Measurements from ENCODE around the gene CAMTA1.

The CAMTA1 gene

DNA sequence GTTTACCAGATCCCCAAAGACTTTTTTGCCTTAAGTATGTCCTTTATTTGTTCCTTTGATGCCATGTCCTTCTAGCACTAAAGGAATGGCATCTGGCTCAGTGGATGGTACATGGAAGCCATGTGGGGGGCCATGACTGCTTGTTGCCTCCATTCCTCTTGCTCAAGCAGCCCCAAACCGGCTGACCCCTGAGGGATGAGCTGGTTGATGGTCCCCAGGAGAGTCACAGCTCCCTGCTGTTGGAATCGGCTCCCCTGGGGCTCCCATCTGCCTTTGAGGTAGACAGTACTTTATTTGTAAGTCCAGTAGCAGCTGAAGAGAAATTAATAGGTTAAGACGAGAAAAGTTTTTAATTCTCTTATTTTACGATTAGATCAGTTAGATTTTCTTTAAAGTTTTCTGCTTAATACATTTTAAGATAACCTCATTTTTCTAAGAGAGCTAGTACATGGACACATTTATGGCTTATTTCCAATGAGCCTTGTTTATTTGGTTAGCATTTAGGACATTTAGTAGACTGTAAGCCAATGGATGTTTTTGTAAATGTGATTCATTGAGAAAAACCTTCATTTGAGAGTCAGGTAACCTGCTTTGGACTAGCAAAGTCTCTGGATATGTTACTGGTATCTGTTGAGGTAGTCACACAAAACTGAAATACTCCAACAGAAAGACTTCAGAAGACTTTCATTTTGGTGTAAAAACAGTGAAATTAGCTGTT lies 88.2 kb downstream of the CAMTA1 start:
- DNase-seq (ENCODE audit: low spot score) (no peak), FAIRE-seq (no peak)

DNA sequence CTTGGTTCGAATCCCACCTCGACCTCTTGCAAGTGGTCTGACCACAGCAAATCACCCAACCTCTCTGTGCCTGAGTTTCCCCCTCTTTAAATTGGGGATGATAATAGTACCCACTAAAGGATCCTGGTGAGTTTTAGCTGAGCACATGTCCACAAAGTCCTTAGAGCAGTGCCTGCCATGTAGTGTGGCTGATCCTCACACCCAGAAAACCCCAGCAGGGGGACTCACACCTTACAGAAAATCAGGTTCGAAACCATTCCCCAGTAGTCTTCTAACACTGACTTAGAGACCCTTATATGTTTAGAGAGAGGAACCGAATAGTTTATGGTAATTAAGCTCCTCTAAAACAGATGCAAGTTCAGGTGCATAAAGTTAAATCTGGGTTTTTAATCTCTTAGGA lies 89.0 kb downstream of the CAMTA1 start:
- FAIRE-seq = no peak
- DNase-seq (ENCODE audit: low spot score) = no peak

GRCh38 chr1:6880951-6881690 lies 95.9 kb downstream of the CAMTA1 start:
- no peak for DNase-seq (ENCODE audit: low spot score)
- FAIRE-seq = no peak

- DNase-seq (ENCODE audit: low spot score) = no peak
- FAIRE-seq = no peak
Measured at GRCh38 chr1:6882414-6882813, 97.2 kb downstream of the CAMTA1 start.

GRCh38 chr1:6884652-6885153 lies 99.4 kb downstream of the CAMTA1 start:
- DNase-seq (ENCODE audit: low spot score) = no peak
- peak; percentile 28 for FAIRE-seq

DNA sequence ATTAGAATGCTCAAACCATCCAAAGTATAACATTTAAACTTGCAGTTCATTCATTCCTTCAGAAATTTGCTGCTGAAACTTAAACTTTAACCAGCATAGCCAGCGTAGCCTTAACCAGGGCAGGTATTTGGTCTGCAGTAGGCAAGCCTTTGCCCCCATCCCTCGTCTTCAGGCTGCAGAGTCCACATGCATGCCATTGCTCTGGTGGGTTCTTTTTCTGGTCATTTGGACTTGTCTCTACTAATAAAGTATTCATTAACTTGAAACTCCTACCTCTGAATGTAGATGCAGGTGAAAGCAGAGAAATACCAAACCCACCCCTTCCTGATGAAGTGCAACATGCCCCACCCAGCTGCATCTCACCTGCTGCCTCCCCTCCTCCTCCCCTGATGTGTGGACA lies 100.2 kb downstream of the CAMTA1 start:
- FAIRE-seq (no peak), DNase-seq (ENCODE audit: low spot score) (no peak)

DNA sequence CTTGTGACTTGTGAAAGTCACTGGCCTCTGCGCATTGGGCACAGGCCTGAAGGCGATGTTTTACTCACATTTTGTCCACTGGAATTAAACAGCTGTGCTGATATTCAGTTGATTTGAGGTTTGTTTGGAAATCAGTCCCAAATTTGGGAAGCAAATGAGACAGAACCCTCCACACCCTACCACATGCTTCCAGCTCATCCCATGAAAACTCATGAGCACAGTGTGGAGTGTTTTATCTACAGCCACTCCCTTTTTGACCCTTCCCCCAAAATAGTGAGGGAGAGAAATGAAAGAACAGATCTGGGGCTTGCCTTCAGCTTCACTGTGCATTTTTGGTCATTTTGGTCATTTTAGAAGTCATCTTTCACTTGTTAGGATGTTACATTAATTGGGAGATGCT lies 101.3 kb downstream of the CAMTA1 start:
- DNase-seq (ENCODE audit: low spot score) (no peak), FAIRE-seq (no peak)

DNA sequence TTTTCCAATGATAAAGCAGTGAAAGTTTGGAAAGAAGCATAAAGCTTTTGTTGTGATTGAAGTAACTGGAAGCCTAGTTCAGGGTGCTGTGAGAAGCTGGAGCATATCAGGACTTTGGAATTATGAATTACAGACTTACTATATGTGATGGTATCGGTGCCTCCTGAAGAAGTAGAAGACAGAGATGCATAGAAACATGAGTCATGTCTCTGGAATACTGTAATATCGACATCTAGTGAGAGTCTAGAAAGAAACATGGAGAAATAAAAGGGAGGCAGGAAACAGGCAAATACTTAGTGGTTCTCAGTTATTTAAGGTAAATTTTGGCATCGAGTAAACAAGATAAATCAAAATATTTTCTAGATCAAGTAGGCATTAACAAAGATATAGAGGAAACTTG lies 103.0 kb downstream of the CAMTA1 start:
- FAIRE-seq (no peak), DNase-seq (ENCODE audit: low spot score) (no peak)

DNA sequence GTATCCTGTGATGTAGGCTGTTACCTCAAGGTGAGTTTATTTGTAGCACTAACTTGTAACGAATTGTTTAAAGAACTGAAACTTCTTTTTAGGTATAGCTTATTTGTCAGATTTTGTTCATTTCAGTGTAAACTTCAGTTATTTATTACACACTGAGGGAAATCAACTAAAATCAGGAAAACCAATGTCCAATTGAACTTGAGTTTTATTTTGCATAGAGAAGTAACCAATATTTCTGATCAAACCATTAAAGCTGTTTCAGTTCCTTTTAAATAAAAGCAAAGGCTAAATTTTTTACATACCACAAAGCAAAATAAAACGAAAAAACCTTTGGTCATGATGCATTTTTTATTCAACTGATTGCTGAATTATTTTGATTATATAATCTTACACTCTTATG lies 103.6 kb downstream of the CAMTA1 start:
- DNase-seq (ENCODE audit: low spot score) = no peak
- FAIRE-seq = no peak

- FAIRE-seq (no peak), DNase-seq (ENCODE audit: low spot score) (peak; percentile 51)
Measured at GRCh38 chr1:6889875-6890480, 104.7 kb downstream of the CAMTA1 start.

DNA sequence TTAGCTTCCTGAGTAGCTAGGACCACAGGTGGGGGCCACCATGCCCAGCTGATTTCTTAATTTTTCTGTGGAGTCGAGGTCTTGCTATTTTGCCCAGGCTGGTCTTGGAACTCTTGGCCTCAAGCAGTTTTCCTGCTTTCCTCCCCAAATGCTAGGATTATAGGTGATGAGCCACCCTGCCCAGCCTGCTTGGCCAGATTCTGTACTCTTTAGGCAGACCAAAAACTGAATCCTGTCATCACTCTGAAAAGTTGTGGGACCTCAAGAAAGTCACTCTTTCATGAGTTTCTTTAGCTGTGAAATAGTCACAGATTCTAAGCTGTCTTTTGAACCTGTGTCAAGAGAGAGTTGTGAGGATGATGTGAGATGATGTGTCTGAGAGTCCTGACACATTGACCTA lies 105.4 kb downstream of the CAMTA1 start:
- FAIRE-seq (no peak), DNase-seq (ENCODE audit: low spot score) (no peak)

DNA sequence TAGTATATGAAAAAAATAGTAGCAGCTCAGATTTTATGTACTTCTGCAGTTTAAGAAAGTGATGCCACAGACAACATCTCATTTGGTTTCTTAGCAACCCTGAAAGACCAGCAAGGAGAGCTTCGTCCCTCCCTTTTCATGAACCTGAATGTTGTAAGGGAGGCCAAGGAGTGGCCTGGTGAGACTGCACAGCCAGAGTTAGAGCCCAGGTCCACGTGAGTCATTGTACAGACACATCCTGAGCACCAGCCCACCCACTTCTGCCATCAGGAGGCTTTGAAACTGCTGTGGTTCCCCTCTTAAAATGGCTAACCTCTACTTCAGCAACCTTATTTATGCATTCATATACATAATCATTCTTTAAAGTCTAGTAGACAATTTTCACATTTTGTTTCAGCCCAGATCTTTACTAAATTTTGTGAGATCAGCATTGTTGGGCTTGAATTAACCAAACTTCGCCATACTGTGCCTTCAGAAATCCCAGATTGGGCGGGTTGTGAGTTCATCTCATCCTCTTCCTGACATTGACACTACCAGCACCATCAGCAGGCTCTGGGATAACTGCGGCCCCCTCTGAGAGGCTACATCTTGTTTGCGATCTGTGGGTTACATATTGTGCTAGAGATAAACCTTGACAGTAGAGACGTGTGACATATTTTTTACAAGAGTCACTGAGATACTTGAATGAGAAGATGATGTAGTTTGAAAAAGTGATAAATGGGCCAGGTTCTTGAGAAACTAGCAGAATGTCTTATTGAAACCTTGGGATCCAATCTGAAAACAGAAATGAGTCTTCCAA lies 106.7 kb downstream of the CAMTA1 start:
- DNase-seq (ENCODE audit: low spot score) = no peak
- no peak for FAIRE-seq

GRCh38 chr1:6893388-6893787 lies 108.1 kb downstream of the CAMTA1 start:
- DNase-seq (ENCODE audit: low spot score) = no peak
- no peak for FAIRE-seq

GRCh38 chr1:6897138-6897537 lies 111.9 kb downstream of the CAMTA1 start:
- FAIRE-seq = no peak
- DNase-seq (ENCODE audit: low spot score) = no peak

- DNase-seq (ENCODE audit: low spot score) = no peak
Measured at GRCh38 chr1:6898974-6899539, 113.8 kb downstream of the CAMTA1 start.

DNA sequence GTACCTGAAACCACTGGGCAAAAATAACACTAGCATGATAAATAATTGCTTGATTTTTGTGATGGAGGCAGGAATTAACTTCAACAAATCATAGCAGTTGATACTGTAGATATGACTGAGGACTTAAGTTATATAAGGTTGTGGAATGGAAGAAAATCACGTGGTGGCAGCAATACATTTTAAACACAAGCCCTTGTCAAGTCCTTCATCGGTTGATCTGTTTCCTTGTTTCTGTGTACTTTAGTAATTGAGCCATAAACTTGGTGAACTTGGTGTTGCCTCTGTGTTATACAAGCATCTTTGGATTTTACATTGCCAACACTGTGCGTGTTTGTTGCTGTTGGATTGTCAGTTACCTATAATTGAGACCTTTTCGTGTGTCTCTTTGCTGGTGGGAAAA lies 114.4 kb downstream of the CAMTA1 start:
- DNase-seq (ENCODE audit: low spot score) (no peak), FAIRE-seq (no peak)

More at GRCh38 chr1:6898974-6899539, 113.8 kb downstream of the CAMTA1 start:
- FAIRE-seq = no peak

DNA sequence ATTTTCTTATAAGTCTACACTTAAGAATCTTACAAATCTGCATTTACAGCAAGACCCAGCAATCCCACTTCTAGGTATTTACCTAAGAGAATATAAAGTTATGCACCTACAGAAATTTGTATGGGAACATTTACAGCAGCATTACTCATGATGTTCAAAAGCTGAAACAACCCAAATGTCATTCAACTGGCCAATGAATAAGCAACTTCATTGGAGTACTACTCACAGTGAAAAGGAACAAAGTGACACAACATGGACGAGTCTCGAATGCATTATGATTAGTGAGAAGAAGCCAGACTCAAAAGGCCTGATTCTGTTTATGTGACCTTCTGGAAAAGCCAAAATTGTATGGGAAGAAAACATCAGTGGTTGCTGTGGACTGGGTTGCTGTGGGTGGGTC lies 116.9 kb downstream of the CAMTA1 start:
- DNase-seq (ENCODE audit: low spot score) = no peak
- no peak for FAIRE-seq

DNA sequence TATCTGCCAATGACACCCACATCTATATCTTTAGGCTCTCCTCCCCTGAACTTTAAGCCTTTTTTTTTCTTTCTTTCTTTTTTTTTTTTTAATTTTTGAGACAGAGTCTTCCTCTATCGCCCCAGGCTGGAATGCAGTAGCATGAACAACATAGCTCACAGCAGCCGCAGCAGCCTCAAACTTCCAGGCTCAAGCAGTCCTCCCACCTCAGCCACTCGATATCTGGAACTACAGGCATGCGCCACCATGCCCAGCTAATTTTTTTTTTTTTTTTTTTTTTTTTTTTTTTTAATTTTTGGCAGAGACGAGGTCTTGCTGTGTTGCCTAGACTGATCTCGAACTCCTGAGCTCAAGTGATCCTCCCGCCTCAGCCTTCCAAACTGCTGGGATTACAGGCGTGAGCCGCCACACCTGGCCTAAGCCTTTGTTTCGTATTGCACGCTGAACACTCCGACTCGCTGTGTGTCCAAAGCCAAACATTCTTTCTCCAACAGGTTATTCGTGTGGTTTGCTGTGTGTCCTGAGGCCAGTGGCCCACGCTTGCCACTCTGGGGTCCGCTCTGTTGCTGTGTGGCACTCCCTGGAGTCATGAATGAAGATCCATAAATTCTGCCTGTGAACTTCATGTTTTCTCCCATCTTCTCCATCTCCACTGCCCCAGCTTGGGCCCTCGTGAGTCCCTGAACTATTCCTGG lies 119.4 kb downstream of the CAMTA1 start:
- no peak for DNase-seq (ENCODE audit: low spot score)
- FAIRE-seq = no peak

- FAIRE-seq (no peak), DNase-seq (ENCODE audit: low spot score) (no peak)
Measured at GRCh38 chr1:6905331-6905730, 120.1 kb downstream of the CAMTA1 start.

- no peak for DNase-seq (ENCODE audit: low spot score)
- FAIRE-seq = no peak
Measured at GRCh38 chr1:6905790-6906189, 120.5 kb downstream of the CAMTA1 start.

GRCh38 chr1:6906783-6907182 lies 121.5 kb downstream of the CAMTA1 start:
- DNase-seq (ENCODE audit: low spot score) (no peak), FAIRE-seq (no peak)
